CD4-positive, alpha-beta T cell (primary cell): ENCODE results near the gene ZCCHC2. TPM values are rescaled to one million over a fixed set of nuclear protein-coding genes. Genes with fewer than 3 reads are reported as not detected.

Experiments used
- ATAC-seq: fragments of 200-7000 bp; cut with Tn5 transposase; one replicate; pipeline ENCODE4 v1.10.0; 2022; ENCODE audit warnings: mild to moderate bottlenecking; ENCODE audit not compliant: poor library complexity
- CTCF ChIA-PET: fragments of 350-600 bp; sonication (Branson Sonifier 250); formaldehyde crosslinking; loops from one replicate; lab custom pipeline; 2021; ENCODE audit warnings: antibody characterized with exemption, inconsistent platforms; lab: Charles Lee
- POLR2A ChIA-PET: fragments of 350-600 bp; sonication (Branson Sonifier 250); formaldehyde crosslinking; loops from one replicate; lab custom pipeline; 2021; ENCODE audit warnings: antibody characterized with exemption, inconsistent platforms; lab: Charles Lee
- DNase-seq, 14 experiments: peaks; one replicate each; pipeline ENCODE4 v3.0.0-alpha.2; 2013 to 2020; ENCODE audit warnings: mixed read lengths in 2 of 14
- H3K27ac ChIP-seq, 2 donors: one replicate each; pipeline versions ENCODE4 v1.5.1 to v1.7.0; 2013; ENCODE audit warnings: low read length in 2 of 2, low read depth in 1 of 2, mild to moderate bottlenecking in 1 of 2
- H3K27me3 ChIP-seq, 2 experiments: 1 replicate in 1 of 2; 2 replicates in 1 of 2; pipeline versions ENCODE4 v1.6.1 to v1.7.0; 2013; ENCODE audit warnings: low read length in 2 of 2, control low read depth in 1 of 2, mild to moderate bottlenecking in 1 of 2, moderate library complexity in 1 of 2; ENCODE audit not compliant: insufficient read depth in 2 of 2, control insufficient read depth in 1 of 2
- H3K36me3 ChIP-seq: one replicate; pipeline ENCODE4 v1.6.1; 2013; ENCODE audit warnings: low read length, control low read depth; ENCODE audit not compliant: insufficient read depth
- H3K4me1 ChIP-seq: one replicate; pipeline ENCODE4 v1.6.1; 2013; ENCODE audit warnings: low read length, control low read depth; ENCODE audit not compliant: insufficient read depth
- H3K4me3 ChIP-seq: one replicate; pipeline ENCODE4 v1.5.1; 2013; ENCODE audit warnings: mild to moderate bottlenecking, low read length, moderate library complexity
- H3K9me3 ChIP-seq, 2 experiments: 1 replicate in 1 of 2; 2 replicates in 1 of 2; pipeline versions ENCODE4 v1.6.1 to v1.7.0; 2013; ENCODE audit warnings: low read length in 2 of 2, mild to moderate bottlenecking in 2 of 2, control low read depth in 1 of 2, moderate library complexity in 1 of 2; ENCODE audit not compliant: control insufficient read depth in 1 of 2, insufficient read depth in 1 of 2
- H3K27ac Mint-ChIP-seq: one replicate; pipeline ENCODE4 v1.8.0; 2020; ENCODE audit warnings: mixed read lengths
- H3K27me3 Mint-ChIP-seq: one replicate; pipeline ENCODE4 v1.8.0; 2021; ENCODE audit warnings: mixed read lengths
- H3K36me3 Mint-ChIP-seq: one replicate; pipeline ENCODE4 v1.8.0; 2021; ENCODE audit warnings: low read depth, mixed read lengths
- H3K4me1 Mint-ChIP-seq: one replicate; pipeline ENCODE4 v1.8.0; 2021; ENCODE audit warnings: low read depth, mixed read lengths
- H3K4me3 Mint-ChIP-seq: one replicate; pipeline ENCODE4 v1.8.0; 2020; ENCODE audit warnings: mild to moderate bottlenecking, mixed read lengths
- H3K9me3 Mint-ChIP-seq: one replicate; pipeline ENCODE4 v1.8.0; 2020; ENCODE audit warnings: mixed read lengths
- intact Hi-C, 2 experiments: fragments of 100-400 bp; cut with DNase I in 1 of 2; cut with micrococcal nuclease in 1 of 2; formaldehyde crosslinking; loops; one replicate each; pipeline versions ENCODE4 v1.15.1 to v1.9.0; 2023 to 2025; cut with DNase I, micrococcal nuclease
- total RNA-seq, 174 experiments: library from RNA in 2 of 174; stranded (reverse) in 2 of 174; gene quantifications; one replicate each; pipeline ENCODE4 v1.2.3 and lab custom pipeline; 2021 to 2026
- TF ChIP-seq, protein P1 (sequence below): fragments of 200-600 bp; IDR thresholded peaks from one replicate; pipeline ENCODE4 v1.8.0; 2022; ENCODE audit warnings: antibody characterized with exemption, mild to moderate bottlenecking

ZCCHC2 gene
- total RNA-seq, 2 experiments from 2014 or later: 85.0 to 85.4 TPM

DNA sequence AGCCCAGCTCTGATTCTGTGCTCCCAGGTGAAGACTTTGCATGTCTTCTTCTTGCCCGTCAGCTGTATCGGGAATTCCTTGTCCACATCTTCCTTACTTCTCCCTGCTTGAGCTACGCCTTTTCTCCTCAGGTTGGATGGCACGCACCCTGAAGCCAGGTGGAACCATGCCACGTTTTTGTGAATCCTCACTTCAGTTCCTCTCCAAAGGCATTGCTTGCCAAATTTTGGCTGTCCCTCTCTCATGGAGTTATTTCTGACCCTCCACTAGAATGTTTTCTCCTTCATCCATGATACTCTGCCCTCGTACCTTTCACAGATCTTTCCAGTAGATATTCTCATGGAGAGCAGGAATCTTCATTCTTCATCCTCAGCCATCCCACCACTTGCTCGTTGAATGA, 20.2 kb downstream of the ZCCHC2 start:
- Mint-ChIP-seq H3K36me3 (peaks cover 82% of the 10 kb centered on the region), H3K4me3 (no peak overlapping the region), H3K27me3 (no peaks in the 10 kb centered on the region), H3K9me3 (no peaks in the 10 kb centered on the region), H3K27ac (no peak overlapping the region), H3K4me1 (peaks cover 8% of the 10 kb centered on the region)
- Histone ChIP-seq H3K9me3 (no peaks in the 10 kb centered on the region), H3K27me3 (no peaks in the 10 kb centered on the region), H3K27ac (no peak overlapping the region), H3K4me1 (no peaks in the 10 kb centered on the region), H3K4me3 (no peak overlapping the region), H3K36me3 (peaks cover 77% of the 10 kb centered on the region)
- POLR2A ChIA-PET: interaction anchor here (0.7 to 2.1 kb wide), 3 partner anchors 17 to 65 kb away, joined by 3 to 4 read pairs (median 3); partner anchors contain the start of gene ZCCHC2
- ATAC-seq (no peak), DNase-seq (no peak)
- TF ChIP-seq, protein P1, sequence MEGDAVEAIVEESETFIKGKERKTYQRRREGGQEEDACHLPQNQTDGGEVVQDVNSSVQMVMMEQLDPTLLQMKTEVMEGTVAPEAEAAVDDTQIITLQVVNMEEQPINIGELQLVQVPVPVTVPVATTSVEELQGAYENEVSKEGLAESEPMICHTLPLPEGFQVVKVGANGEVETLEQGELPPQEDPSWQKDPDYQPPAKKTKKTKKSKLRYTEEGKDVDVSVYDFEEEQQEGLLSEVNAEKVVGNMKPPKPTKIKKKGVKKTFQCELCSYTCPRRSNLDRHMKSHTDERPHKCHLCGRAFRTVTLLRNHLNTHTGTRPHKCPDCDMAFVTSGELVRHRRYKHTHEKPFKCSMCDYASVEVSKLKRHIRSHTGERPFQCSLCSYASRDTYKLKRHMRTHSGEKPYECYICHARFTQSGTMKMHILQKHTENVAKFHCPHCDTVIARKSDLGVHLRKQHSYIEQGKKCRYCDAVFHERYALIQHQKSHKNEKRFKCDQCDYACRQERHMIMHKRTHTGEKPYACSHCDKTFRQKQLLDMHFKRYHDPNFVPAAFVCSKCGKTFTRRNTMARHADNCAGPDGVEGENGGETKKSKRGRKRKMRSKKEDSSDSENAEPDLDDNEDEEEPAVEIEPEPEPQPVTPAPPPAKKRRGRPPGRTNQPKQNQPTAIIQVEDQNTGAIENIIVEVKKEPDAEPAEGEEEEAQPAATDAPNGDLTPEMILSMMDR: no peak
- CTCF ChIA-PET: no interaction called here
- intact Hi-C loops: no loop called here

DNA sequence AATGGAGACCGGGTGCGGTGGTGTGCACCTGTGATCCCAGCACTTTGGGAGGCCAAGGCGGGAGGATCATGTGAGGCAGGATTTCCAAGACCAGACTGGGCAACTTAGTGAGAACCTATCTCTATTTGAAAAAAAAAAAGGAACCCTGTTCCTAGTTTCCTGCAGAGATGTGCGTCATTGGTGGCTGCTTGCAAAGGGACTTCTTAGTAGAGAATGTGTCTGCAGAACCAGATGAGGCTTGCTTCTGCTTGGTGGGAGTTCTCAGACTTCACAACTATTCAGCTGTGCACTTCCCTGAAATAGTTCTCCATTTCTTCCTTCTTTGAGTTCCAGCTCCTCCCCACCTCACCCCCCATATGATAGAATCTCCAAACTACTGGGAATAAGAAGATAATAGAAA, 22.3 kb downstream of the ZCCHC2 start:
- DNase-seq (no peak), ATAC-seq (no peak)
- ChIA-PET CTCF (no interaction called here), POLR2A (no interaction called here)
- Histone ChIP-seq H3K4me1 (no peaks in the 10 kb centered on the region), H3K4me3 (no peak overlapping the region), H3K36me3 (peaks cover 84% of the 10 kb centered on the region), H3K27me3 (no peaks in the 10 kb centered on the region), H3K27ac (no peak overlapping the region), H3K9me3 (no peaks in the 10 kb centered on the region)
- H3K27ac Mint-ChIP-seq: no peak overlapping the region
- no peak overlapping the region for H3K4me3 Mint-ChIP-seq
- no peaks in the 10 kb centered on the region for H3K9me3 Mint-ChIP-seq
- TF ChIP-seq, protein P1: no peak
- intact Hi-C loops: no loop called here
- no peaks in the 10 kb centered on the region for H3K4me1 Mint-ChIP-seq
- H3K36me3 Mint-ChIP-seq: peaks cover 92% of the 10 kb centered on the region
- no peaks in the 10 kb centered on the region for H3K27me3 Mint-ChIP-seq

DNA sequence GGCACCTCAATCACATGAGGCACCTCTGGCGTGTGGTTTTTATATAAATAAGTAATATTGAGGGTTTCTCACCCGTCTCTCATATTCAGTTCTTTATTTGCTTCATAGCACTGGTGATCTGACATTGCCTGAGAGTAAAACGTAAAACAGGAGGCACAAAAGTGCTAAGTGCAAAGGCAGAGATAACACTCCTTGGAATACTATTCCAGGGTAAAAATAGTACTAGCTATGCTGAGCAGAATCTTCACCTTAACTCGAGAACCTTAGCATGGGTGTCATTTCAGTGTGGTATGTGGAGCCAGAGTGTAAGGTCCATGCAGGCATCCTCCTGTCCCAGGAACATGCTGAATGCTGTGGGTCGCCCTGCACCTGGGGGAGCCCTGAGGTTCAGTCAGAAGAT, 26.9 kb downstream of the ZCCHC2 start:
- peaks cover 17% of the 10 kb centered on the region for H3K4me1 Mint-ChIP-seq
- no peaks in the 10 kb centered on the region for H3K9me3 ChIP-seq
- H3K27ac Mint-ChIP-seq: no peak overlapping the region
- H3K27me3 ChIP-seq: no peaks in the 10 kb centered on the region
- no peak overlapping the region for H3K4me3 Mint-ChIP-seq
- H3K4me1 ChIP-seq: no peaks in the 10 kb centered on the region
- no peaks in the 10 kb centered on the region for H3K9me3 Mint-ChIP-seq
- POLR2A ChIA-PET: no interaction called here
- no peak for DNase-seq
- ATAC-seq: no peak
- CTCF ChIA-PET: no interaction called here
- TF ChIP-seq, protein P1: no peak
- no peak overlapping the region for H3K4me3 ChIP-seq
- H3K27ac ChIP-seq: no peak overlapping the region
- peaks cover 77% of the 10 kb centered on the region for H3K36me3 ChIP-seq
- H3K27me3 Mint-ChIP-seq: no peaks in the 10 kb centered on the region
- intact Hi-C loops: no loop called here
- H3K36me3 Mint-ChIP-seq: peaks cover 95% of the 10 kb centered on the region
